ENCODE results near the gene FGFR1OP2.

FGFR1OP2 gene

GRCh38 chr12:27013611-27014084, 75.4 kb downstream of the FGFR1OP2 start:
- in situ Hi-C loops (cut with MboI; ENCODE audit: low pct_unique_long_range_greater_than_20kb, low sequenced_read_pairs, unreplicated experiment): no loop called here
- DNase-seq (ENCODE audit: low spot score): peak; percentile 12
- no peak for TF ChIP-seq CTCF (IDR thresholded peaks at IDR 0.05; ENCODE audit: extremely low read depth, insufficient read depth, missing control alignments)

GRCh38 chr12:27014085-27014858, 76.0 kb downstream of the FGFR1OP2 start, which contains the start of gene TM7SF3:
TSS of gene TM7SF3 (minus strand) at chr12:27014384. CDS start at chr12:27014168, 216 bp downstream.
- DNase-seq (ENCODE audit: low spot score): peak; percentile 97
- in situ Hi-C loops (cut with MboI; ENCODE audit: low pct_unique_long_range_greater_than_20kb, low sequenced_read_pairs, unreplicated experiment): no loop called here
- peak; percentile 98 for TF ChIP-seq CTCF (IDR thresholded peaks at IDR 0.05; ENCODE audit: extremely low read depth, insufficient read depth, missing control alignments)

- DNase-seq (ENCODE audit: low spot score): peak; percentile 75
- in situ Hi-C loops (cut with MboI; ENCODE audit: low pct_unique_long_range_greater_than_20kb, low sequenced_read_pairs, unreplicated experiment): no loop called here
- TF ChIP-seq CTCF (IDR thresholded peaks at IDR 0.05; ENCODE audit: extremely low read depth, insufficient read depth, missing control alignments): no peak
These were observed 76.8 kb downstream of the FGFR1OP2 start for GRCh38 chr12:27014859-27015729.

- DNase-seq (ENCODE audit: low spot score): peak; percentile 47
- TF ChIP-seq CTCF (IDR thresholded peaks at IDR 0.05; ENCODE audit: extremely low read depth, insufficient read depth, missing control alignments): peak; percentile 33
- in situ Hi-C loops (cut with MboI; ENCODE audit: low pct_unique_long_range_greater_than_20kb, low sequenced_read_pairs, unreplicated experiment): no loop called here
These were observed 77.4 kb downstream of the FGFR1OP2 start for GRCh38 chr12:27015730-27016076.
